ENCODE measurements around the gene BAHCC1. TPM values are rescaled to one million over a fixed set of nuclear protein-coding genes. Genes with fewer than 3 reads are reported as not detected.

Gene BAHCC1
- total and polyA plus RNA-seq, 10 of the 15 experiments (the other 5 are each of a cell fraction or from before 2014, with no cell fraction given) = 0.03 to 0.14 (median 0.11) TPM; not detected in 6

DNA sequence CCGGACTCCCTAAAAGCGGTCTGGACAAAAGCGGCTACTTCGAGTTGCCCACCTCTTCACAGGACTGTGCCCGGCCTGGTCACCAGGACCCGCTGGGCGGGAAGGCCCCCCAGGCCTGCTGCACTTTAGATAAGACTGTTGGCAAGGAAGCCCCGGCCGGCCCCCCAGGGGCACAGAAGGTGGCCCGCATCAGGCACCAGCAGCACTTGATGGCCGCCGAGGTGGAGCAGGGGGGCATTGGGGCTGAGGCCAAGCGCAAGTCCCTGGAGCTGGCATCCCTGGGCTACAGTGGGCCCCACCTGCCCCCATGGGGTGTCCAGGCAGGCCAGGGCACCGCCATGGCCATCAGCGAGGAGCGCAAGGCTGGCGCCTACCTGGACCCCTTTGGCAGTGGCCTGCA, 47.5 kb downstream of the BAHCC1 start:
- WGBS (ENCODE audit: insufficient coverage, insufficient replicate concordance, low lambda C conversion rate, missing lambda C conversion rate) = 53% methylated on average over 17 of the region's 17 CpGs
- Histone ChIP-seq H3K27ac (ENCODE audit: control insufficient read depth, insufficient read depth) (no peak overlapping the region), H3K4me3 (no peak overlapping the region), H3K4me2 (ENCODE audit: control insufficient read depth, insufficient read depth) (no peak overlapping the region), H3K4me1 (ENCODE audit: control insufficient read depth, insufficient read depth, low read length) (no peaks in the 10 kb centered on the region), H3K9ac (ENCODE audit: control insufficient read depth, insufficient read depth, low read length) (no peak overlapping the region), H3K36me3 (ENCODE audit: control insufficient read depth in 2 of 2, insufficient read depth in 2 of 2, low read length in 1 of 2) (no peaks in the 10 kb centered on the region), H4K20me1 (ENCODE audit: control insufficient read depth, insufficient read depth) (no peaks in the 10 kb centered on the region), H3K79me2 (ENCODE audit: control insufficient read depth, insufficient read depth, low read length) (no peaks in the 10 kb centered on the region), H3K9me3 (replicated peaks; ENCODE audit: control insufficient read depth, insufficient read depth, low read length) (no peaks in the 10 kb centered on the region), H2AFZ (ENCODE audit: control insufficient read depth, low read depth, low read length) (no peak overlapping the region), H3K27me3 (replicated peaks in 1 of 2; ENCODE audit: control insufficient read depth in 2 of 2, insufficient read depth in 2 of 2, low read length in 1 of 2) (no peaks in the 10 kb centered on the region; a peak in 1 of 4 replicates)
- ChIA-PET RAD21 (ENCODE audit: unreplicated experiment) (no interaction called here), SMC1A (ENCODE audit: uncharacterized antibody, unreplicated experiment) (no interaction called here), CTCF (no interaction called here), POLR2A (no interaction called here)
- ATAC-seq (no peak), FAIRE-seq (no peak), DNase-seq (ENCODE audit: low read depth, low spot score) (no peak)
- no TSS peak for BruUV-seq (replicated peaks)
- in situ Hi-C loops (cut with MboI) = no loop called here
- intact Hi-C loops (cut with micrococcal nuclease; ENCODE audit: unreplicated experiment) = no loop called here
- TF ChIP-seq KAT2A (conservative IDR thresholded peaks at IDR 0.05; ENCODE audit: control insufficient read depth, low read depth, low read length) = no peak
- TF ChIP-seq ZBED1 (IDR thresholded peaks at IDR 0.05; ENCODE audit: borderline replicate concordance) = no peak
- TF ChIP-seq, protein P1, sequence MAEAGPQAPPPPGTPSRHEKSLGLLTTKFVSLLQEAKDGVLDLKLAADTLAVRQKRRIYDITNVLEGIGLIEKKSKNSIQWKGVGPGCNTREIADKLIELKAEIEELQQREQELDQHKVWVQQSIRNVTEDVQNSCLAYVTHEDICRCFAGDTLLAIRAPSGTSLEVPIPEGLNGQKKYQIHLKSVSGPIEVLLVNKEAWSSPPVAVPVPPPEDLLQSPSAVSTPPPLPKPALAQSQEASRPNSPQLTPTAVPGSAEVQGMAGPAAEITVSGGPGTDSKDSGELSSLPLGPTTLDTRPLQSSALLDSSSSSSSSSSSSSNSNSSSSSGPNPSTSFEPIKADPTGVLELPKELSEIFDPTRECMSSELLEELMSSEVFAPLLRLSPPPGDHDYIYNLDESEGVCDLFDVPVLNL (IDR thresholded peaks at IDR 0.05; ENCODE audit: low read depth, low read length) = no peak
- TF ChIP-seq EP300 (IDR thresholded peaks at IDR 0.05; ENCODE audit: borderline replicate concordance in 1 of 2, control insufficient read depth in 1 of 2, low read depth in 2 of 2, low read length in 2 of 2) = no peak
- TF ChIP-seq CHD4 (IDR thresholded peaks at IDR 0.05) = no peak
- TF ChIP-seq, protein P2, sequence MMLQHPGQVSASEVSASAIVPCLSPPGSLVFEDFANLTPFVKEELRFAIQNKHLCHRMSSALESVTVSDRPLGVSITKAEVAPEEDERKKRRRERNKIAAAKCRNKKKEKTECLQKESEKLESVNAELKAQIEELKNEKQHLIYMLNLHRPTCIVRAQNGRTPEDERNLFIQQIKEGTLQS (IDR thresholded peaks at IDR 0.05; ENCODE audit: borderline replicate concordance, extremely low read depth, low read depth, low read length) = no peak
- TF ChIP-seq, protein P3, sequence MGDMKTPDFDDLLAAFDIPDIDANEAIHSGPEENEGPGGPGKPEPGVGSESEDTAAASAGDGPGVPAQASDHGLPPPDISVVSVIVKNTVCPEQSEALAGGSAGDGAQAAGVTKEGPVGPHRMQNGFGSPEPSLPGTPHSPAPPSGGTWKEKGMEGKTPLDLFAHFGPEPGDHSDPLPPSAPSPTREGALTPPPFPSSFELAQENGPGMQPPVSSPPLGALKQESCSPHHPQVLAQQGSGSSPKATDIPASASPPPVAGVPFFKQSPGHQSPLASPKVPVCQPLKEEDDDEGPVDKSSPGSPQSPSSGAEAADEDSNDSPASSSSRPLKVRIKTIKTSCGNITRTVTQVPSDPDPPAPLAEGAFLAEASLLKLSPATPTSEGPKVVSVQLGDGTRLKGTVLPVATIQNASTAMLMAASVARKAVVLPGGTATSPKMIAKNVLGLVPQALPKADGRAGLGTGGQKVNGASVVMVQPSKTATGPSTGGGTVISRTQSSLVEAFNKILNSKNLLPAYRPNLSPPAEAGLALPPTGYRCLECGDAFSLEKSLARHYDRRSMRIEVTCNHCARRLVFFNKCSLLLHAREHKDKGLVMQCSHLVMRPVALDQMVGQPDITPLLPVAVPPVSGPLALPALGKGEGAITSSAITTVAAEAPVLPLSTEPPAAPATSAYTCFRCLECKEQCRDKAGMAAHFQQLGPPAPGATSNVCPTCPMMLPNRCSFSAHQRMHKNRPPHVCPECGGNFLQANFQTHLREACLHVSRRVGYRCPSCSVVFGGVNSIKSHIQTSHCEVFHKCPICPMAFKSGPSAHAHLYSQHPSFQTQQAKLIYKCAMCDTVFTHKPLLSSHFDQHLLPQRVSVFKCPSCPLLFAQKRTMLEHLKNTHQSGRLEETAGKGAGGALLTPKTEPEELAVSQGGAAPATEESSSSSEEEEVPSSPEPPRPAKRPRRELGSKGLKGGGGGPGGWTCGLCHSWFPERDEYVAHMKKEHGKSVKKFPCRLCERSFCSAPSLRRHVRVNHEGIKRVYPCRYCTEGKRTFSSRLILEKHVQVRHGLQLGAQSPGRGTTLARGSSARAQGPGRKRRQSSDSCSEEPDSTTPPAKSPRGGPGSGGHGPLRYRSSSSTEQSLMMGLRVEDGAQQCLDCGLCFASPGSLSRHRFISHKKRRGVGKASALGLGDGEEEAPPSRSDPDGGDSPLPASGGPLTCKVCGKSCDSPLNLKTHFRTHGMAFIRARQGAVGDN (IDR thresholded peaks at IDR 0.05) = no peak
- TF ChIP-seq KDM1A (IDR thresholded peaks at IDR 0.05; ENCODE audit: borderline replicate concordance) = no peak
- TF ChIP-seq WRNIP1 (IDR thresholded peaks at IDR 0.05; ENCODE audit: borderline replicate concordance, low read depth, low read length) = no peak
- no peak for TF ChIP-seq ZNF24 (IDR thresholded peaks at IDR 0.05)
- no peak for TF ChIP-seq CBX3 (IDR thresholded peaks at IDR 0.05; ENCODE audit: borderline replicate concordance, low read depth)
- TF ChIP-seq PAX8 (IDR thresholded peaks at IDR 0.05) = no peak
- TF ChIP-seq CREB1 (IDR thresholded peaks at IDR 0.05; ENCODE audit: low read depth) = no peak
- no peak for TF ChIP-seq FOS (IDR thresholded peaks at IDR 0.05; ENCODE audit: borderline replicate concordance, extremely low read depth, insufficient read length)
- TF ChIP-seq ZZZ3 (IDR thresholded peaks at IDR 0.05; ENCODE audit: control insufficient read depth, insufficient read length, low read depth) = no peak
- TF ChIP-seq RUNX3 (IDR thresholded peaks at IDR 0.05; ENCODE audit: low read length) = no peak
- TF ChIP-seq, protein P4, sequence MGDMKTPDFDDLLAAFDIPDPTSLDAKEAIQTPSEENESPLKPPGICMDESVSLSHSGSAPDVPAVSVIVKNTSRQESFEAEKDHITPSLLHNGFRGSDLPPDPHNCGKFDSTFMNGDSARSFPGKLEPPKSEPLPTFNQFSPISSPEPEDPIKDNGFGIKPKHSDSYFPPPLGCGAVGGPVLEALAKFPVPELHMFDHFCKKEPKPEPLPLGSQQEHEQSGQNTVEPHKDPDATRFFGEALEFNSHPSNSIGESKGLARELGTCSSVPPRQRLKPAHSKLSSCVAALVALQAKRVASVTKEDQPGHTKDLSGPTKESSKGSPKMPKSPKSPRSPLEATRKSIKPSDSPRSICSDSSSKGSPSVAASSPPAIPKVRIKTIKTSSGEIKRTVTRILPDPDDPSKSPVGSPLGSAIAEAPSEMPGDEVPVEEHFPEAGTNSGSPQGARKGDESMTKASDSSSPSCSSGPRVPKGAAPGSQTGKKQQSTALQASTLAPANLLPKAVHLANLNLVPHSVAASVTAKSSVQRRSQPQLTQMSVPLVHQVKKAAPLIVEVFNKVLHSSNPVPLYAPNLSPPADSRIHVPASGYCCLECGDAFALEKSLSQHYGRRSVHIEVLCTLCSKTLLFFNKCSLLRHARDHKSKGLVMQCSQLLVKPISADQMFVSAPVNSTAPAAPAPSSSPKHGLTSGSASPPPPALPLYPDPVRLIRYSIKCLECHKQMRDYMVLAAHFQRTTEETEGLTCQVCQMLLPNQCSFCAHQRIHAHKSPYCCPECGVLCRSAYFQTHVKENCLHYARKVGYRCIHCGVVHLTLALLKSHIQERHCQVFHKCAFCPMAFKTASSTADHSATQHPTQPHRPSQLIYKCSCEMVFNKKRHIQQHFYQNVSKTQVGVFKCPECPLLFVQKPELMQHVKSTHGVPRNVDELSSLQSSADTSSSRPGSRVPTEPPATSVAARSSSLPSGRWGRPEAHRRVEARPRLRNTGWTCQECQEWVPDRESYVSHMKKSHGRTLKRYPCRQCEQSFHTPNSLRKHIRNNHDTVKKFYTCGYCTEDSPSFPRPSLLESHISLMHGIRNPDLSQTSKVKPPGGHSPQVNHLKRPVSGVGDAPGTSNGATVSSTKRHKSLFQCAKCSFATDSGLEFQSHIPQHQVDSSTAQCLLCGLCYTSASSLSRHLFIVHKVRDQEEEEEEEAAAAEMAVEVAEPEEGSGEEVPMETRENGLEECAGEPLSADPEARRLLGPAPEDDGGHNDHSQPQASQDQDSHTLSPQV (IDR thresholded peaks at IDR 0.05) = no peak
